NCI-H1048 (cell line): ENCODE measurements around the gene SLC6A6.
A peak's percentile ranks its signal among the peaks of the same experiment; 100 is the strongest.

Experiments used
- DNase-seq: peaks from one replicate; lab custom pipeline; 2025; lab: John Stamatoyannopoulos, UW

Gene SLC6A6

DNA sequence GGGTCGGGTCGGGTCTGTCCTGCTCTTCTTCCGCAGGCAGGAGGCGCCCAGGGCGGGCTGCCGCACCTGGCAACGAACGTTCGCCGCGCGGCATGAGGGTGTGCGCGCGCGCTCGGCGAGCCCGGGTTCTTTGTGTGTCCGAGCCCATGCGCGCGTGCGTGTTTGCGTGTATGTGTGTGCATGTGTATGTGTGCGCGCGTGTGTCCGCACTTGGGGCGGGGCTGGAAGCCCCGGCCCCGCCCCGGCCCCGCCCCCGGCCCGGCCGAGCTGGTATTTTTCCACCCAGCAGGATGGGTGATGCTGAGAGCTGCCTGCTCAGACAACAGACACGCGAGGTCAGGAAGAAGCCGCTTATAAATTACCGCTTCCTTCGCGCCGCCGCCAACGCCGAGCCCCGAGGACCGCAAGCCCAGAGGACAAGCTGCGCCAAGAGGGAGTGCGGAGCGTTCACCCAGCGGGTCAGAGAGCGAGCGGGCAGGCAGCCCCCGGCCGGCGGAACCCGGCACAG is at the start of gene SLC6A6:
SLC6A6 (plus strand) TSS at position 303 of the 508 bp plus-strand sequence. CDS start 41,029 bp downstream, outside the sequence.
- peak; percentile 72 for DNase-seq

- no peak for DNase-seq
Measured at GRCh38 chr3:14353502-14353901, 48.9 kb upstream of the SLC6A6 start.

- no peak for DNase-seq
Measured at GRCh38 chr3:14357463-14357862, 44.9 kb upstream of the SLC6A6 start.

GRCh38 chr3:14358426-14359211 is 43.8 kb upstream of the SLC6A6 start:
- DNase-seq = no peak

- DNase-seq = no peak
Measured at GRCh38 chr3:14359348-14359747, 43.1 kb upstream of the SLC6A6 start.

DNA sequence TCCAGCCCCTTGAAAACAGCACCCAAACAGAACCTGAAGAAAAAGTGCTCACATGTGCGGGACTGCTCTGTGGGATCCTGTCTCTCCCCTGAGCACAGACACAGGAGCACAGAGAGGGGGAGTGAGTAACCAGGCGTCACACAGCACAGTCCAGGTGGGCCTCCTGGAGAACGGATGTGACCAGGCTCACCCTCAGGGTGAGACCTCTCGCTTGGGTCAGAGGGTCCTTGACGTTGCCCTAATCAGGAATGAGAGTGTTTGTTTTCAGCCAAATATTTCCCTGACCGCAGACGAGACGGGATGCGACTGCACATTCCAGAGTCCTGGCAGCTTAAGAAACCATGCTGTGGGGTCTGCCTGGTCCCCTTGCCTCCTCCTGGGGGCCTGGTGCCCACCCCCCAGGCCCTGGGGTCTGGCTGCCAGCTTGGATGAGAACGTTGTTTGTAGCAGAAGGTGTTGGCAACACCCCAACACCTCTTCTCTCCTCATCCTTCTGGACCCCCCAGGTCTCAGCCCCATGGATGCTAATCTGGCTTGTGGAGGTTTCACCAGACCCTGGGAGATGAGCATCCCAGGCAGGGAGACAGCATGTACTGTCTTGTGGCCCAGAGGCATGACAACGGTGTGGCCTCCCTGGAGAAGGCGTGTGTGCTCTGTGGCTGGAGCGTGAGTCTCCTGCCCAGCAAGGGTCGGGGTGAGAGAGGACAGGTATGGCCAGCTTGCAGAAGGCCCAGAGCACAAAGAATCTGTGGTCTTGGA is 42.1 kb upstream of the SLC6A6 start:
- DNase-seq = no peak

DNA sequence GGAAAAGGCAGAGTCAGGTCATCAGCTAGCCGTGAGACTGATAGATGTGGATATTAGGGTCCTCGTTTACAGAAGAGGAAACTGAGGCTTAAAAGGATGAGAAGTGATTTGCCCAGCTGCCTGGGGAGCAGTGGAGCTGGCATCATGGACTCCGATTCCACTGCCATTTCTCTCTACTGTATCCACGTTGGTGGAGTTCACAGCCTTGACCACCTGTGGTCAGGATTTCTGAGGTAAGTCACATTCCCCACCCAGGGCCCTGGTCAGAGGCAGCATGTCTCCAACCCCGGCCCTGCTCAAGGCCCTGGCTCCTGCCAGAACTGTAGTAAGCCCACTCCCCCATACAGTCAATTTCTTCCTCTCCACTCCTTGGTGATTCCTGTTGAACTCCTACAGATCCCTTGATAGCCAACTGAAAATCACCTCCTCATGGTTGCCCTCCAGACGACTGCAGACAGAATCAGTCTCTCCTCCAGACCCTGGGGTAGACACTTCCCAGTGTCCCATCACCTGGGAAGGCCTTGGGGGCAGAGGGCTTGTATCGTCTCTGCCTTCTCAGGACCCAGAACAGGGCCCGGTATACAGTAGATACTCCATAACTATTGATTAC is 41.2 kb upstream of the SLC6A6 start:
- no peak for DNase-seq

DNA sequence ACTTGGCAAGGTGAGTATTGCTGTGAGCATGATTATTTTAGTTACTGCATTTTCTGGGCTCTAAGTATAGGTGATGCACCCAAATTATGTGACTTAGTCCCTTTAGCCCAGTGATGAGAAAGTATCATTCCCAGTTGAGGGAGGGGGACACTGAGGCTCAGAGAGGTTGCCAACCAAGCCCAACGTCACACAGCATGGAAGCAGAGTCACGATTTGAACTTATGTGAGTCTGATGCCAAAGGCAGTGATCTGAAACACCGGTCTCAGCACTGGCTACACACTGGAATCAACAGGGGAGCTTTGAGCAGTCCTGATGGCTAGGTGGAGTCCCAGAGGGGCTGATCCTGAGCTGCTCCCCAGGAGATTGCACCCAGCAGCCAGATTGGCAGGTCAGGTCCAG is 39.5 kb upstream of the SLC6A6 start:
- DNase-seq = no peak

DNA sequence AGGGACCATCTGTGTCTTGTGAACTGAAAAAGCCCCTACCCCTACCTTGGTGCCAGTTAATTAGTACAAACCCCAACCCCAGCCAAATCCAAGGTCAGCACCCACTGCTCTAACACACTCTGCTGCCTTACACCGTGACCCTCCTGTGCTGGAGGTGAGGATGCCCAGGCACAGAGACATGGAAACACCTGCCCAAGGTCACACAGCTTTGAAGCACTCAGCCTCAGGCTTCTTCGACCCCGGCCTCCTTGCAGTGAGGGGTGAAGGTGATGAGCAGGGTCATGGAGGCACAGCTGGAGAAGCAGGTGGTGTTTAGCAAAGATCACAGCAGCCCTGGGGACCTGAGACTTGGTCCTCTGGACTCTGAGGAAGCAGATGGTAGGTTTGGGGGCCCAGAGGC is 39.0 kb upstream of the SLC6A6 start:
- DNase-seq = no peak

- DNase-seq = no peak
Measured at GRCh38 chr3:14363991-14364390, 38.4 kb upstream of the SLC6A6 start.

GRCh38 chr3:14364580-14365292 is 37.7 kb upstream of the SLC6A6 start:
- DNase-seq = no peak

DNA sequence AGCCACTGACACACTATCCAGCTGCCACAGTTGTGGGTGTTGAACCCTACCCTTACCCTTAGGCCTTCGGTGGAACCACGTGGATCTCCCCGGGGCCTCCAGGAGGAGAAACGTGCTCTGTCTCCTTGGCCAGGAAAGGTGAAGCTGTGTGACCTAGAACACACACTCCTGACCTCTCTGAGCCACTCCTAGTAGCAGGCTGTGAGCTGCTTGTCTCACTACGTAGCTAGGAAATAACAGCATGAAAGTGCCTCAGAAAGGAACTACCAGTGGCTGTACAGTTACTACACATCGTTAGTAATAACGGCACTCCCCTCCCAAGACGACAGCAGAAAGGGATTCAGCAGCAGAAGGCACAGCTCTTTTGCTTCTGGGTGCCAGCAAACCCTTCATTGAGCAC is 36.2 kb upstream of the SLC6A6 start:
- DNase-seq = no peak

DNA sequence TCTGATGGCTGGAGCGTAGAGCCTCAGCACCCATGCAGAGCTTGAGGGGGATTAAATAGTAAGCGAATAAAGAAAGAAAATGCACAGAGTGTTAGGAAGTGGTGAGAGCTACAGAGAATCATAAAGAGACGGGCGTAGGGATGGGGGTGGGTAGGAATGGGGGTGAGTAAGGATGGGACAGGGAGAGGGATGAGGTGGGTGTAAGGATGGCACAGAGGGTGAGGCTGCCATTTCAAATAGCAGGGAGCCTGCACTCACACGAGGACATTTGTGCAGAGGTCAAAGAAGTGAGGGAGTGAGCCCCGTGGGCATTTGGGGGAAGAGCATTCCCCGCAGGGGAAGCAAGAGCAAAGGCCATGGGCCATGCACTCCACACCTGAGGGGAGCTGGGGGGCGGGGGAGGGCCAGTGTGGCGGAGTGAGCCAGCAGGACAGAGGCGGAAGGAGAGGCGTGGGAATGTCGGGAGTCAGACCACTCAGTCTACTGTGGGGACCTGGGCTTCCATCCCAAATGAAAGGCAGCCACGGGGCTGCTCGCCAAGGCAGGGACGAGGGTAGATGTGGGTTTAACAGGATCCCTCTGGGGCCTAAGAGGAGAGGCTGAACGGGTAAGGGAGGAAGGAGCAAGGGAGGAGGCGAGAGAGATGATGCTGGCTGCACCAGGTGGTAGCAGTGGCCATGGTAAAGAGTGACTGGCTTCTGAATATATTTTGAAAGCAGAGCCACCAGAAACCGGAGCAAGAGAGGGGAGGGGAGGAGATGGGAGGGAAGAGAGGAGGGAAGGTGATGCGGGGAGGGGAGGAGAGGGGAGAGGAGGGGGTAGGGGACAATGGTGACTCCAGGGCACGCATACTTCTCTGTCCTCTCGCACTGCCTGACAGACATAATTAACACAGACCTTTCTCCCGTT is 35.2 kb upstream of the SLC6A6 start:
- no peak for DNase-seq

GRCh38 chr3:14368146-14368545 is 34.3 kb upstream of the SLC6A6 start:
- DNase-seq = no peak

- no peak for DNase-seq
Measured at GRCh38 chr3:14368885-14369284, 33.5 kb upstream of the SLC6A6 start.

- DNase-seq = no peak
Measured at GRCh38 chr3:14369675-14370669, 32.4 kb upstream of the SLC6A6 start.

- no peak for DNase-seq
Measured at GRCh38 chr3:14370720-14371572, 31.5 kb upstream of the SLC6A6 start.

DNA sequence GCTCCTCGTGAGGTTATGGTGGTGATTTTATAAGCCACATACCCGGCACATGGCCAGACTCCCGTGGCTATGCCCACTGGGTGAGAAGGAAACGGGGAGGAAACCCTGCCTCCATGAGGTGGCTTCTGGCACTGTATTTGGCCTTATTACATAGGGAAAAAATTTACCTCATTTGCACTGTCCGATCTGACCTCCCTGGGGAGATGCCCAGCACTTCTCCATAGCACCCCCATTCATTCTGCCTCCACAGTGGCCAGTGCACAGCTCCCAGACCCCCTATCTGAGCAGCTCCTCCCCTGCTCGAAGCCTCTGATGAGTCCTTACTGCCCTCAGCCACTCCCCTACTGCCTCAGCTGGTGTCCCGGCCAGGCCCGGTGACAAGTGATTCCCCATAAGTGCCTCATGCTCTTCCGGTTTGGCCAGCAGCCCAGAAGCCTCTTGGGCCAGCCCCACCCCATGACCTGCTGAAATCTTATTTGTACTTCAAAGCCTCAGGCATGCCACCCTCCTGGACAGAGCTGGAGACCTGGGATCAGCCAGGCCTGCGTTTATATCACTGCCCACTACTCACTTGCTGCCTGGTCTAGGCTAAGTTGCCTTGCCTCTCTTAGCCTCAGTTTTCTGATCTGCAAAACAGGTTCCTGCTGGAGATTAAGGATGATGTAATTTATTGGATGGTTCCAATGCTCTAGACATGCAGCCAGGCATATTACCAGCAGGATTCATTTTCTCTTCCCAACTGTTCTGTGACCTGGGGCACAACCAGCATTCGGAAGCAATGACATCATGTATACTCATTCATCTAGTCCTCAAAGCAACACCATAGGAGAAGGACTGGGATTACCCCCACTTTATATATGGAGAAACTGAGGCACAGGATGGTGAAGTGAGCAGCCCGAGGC is 30.6 kb upstream of the SLC6A6 start:
- DNase-seq = no peak
